HG03521 (cell line): Measurements from ENCODE around the gene DPCD.

Experiments
- ATAC-seq: cut with Tn5 transposase; IDR thresholded peaks from one replicate; pipeline ENCODE4 v1.9.1; 2021; ENCODE audit warnings: mild to moderate bottlenecking, moderate library complexity; ENCODE audit not compliant: unreplicated experiment

DPCD gene

DNA sequence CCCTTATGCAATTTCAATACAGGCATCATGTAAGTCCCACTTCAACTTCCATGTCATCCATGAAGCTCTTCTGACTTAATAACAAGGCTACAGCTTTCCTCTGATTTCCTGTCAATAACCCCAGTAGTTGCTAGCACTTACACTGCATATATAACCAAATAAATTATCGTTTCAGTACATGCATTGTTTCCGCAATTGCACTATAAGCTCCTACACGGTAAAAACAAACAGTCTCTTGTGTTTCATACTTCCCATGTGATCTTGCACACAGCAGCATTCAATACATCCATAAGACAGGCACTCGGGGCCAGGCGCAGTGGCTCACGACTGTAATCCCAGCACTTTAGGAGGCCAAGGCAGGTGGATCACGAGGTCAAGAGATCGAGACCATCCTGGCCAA is 65.4 kb downstream of the DPCD start:
- ATAC-seq: no peak

GRCh38 chr10:101655570-101655969 is 67.4 kb downstream of the DPCD start:
- ATAC-seq: no peak

DNA sequence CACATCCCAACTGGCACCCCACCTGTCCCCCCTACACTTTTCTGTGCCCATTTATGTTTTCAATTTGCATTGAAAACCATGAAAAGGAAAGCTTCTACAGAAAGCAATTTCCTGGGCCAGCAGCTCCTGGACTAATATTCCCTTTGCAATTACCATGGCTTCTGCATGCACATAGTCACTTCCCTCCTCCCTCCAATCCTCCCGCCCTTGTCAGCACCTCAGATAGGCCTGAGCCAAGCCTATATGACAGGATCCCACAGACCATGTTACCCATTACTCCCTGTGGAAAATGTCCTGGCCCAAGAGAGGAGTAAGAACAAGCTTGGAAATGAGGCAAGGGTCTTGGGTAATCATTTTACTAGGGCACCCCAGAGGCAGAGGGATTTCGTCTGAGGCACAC is 68.8 kb downstream of the DPCD start:
- ATAC-seq: no peak

GRCh38 chr10:101658975-101659374 is 70.9 kb downstream of the DPCD start:
- ATAC-seq: no peak
